Smooth muscle cell of the brain vasculature (primary cell): Measurements from ENCODE around the gene COL12A1.

Experiments used
- DNase-seq: peaks from one replicate; pipeline ENCODE4 v3.0.0-alpha.2; 2012; ENCODE audit warnings: low read depth, low spot score

The COL12A1 gene

DNA sequence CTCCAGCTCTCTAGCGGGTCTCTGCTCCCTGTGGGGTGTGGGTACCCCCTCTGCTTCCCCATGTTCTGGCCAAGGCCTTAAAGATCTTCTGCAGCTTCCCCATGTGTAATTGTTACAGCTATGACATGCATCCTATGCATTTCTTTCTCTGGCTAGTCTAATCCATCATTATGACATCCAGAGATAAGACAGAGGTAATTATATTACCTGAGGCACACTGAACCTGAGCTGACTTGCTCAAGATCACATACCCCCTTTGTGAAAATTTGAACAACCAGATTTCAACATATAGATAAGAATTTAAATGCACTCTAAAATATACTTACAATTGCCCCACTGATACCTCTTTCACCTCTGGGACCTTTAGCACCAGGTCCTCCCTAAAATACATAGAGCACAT is 102.4 kb downstream of the COL12A1 start:
- DNase-seq: no peak

DNA sequence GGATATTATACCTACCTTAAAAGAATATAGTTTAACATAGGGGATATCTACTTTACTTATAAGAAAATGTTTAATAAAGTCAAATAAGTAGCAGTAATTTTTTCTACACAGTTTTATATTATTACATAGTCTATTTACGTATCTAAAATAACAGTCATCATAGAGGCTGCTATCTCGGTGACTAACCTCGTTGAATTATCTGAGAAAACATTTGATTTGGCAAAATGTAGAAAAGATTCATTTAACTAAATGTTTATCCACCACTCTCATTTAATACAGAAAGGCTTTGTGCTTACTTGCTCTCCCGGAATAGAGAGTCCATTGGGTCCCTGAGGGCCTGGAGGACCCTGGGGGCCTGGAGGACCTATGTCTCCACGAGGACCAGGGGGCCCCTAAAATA is 103.6 kb downstream of the COL12A1 start:
- no peak for DNase-seq

DNA sequence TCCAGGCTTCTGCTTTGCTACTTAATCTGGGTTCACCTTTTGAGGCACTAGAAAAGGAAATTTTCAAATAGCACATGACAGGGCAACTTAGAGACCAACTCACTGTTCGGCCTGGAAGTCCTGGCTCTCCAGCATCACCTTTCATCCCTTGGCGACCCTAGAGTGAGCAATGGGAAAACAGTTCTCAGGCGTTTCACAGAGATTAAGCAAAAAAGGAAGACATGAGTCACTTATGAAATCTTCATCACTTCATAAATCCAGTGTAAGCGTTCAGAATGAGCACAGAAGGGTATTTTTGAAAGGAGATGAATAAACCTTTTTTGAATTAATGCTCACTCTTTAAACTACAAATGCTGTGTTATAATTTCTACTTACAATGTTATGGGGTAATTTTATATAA is 104.0 kb downstream of the COL12A1 start:
- peak; percentile 56 for DNase-seq

DNA sequence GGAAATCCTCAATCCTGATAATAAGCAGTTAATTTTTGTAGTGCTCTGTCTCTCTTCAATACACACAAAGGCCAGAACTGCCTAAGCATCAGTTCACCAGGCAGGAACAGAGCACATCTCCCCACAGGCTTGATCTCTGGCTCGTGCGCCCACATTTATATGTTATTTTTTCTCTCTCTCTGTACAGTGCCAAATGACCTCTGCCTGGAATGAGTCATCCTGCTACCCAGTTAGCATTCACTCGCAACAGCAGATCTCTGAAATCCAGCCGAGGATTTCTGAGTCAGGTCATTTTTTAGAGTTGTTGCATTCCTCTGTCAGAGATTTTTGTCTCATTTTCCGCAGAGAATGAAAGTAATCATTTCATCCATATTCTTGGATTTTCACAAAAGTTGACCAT is 107.1 kb downstream of the COL12A1 start:
- DNase-seq: peak; percentile 93

DNA sequence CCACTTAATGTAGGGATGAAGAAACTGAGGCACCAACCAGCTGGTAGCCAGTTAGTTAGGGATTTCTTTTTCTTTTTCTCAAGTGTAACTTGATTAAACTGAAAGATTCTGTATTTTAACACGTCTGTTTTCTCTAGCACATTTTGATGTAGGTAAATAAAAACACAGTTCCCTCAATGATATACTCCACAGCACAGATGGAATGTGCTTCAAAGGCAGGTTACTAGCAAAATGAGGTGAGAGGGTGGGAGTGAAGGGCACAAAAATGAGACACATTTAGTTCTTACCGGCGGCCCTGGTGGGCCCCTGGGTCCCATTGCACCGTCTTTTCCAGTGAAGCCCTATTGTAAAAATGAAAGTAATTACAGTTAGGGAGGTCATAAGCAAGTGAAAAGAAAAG is 108.9 kb downstream of the COL12A1 start:
- no peak for DNase-seq

DNA sequence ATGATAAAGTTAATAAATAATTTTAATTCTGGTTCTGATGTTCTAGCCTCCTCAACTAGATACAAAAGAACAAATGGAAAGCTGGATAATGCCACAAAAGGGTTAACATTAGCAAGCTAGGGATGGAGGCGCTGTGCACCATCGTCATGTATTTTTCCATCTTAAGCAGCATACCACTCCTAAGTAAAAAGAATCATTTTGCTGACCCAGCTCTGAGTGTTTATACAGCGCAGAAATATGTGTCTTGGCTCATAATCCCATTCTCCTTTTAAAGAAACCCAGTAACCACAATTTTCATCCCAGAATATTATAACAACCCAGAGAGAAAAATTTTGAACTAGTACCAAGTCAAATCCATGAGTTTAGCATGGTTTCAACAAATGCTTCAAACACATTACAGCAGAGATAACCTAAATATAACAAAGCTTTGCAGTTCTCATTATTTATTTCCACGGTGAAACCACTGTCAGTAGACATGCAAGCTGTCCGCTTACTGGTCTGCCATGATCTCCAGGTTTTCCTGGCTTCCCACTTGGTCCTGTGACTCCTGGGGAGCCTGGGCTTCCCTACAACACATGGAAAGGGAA is 111.1 kb downstream of the COL12A1 start:
- DNase-seq: peak; percentile 83

DNA sequence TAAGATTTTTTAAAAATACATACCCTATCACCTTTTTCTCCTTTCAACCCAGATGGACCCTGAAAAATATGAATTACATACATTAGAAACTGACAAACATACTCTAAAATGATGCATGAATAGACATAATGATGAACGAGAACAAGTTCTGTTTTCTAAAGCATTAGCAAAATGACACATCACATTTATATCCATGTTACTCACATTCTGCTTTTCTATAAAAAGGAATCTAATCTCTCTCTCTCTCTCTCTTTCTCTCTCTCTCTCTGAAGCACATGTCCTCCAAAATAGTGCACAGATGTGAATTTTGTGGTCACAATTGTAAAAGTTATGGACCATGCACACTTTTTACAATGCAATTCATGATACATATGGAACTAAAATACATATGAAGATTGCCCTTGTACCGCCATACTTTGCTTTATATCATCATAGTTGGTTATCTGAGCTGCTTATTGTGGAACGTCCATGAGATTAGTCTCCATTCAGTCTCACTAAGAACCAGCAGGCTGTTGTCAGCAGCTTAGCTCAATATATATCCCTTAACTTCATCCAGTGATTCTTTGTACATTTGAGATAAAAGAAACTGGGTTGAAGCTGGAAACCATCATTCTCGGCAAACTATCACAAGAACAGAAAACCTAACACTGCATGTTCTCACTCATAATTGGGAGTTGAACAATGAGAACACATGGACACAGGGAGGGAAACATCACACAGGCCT is 114.2 kb downstream of the COL12A1 start:
- DNase-seq: no peak

DNA sequence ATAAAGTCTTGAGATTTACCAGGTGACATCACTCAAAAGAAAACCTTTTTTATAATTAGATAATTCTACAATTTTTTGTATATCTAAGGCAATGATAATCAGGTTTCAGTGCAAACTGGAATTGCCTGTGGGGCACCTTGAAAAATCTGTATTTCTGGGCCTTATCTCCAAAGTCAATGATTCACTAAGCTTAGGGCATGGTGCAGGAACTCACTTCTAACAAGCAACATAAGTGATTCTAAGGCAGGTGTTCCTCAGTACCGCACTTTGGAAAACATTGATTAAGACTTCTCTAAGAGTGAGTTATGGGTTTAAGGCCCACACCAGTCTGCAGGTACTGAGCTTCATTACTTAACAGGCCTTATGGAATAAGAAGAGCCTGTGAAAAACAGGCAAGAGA is 115.3 kb downstream of the COL12A1 start:
- DNase-seq: no peak

DNA sequence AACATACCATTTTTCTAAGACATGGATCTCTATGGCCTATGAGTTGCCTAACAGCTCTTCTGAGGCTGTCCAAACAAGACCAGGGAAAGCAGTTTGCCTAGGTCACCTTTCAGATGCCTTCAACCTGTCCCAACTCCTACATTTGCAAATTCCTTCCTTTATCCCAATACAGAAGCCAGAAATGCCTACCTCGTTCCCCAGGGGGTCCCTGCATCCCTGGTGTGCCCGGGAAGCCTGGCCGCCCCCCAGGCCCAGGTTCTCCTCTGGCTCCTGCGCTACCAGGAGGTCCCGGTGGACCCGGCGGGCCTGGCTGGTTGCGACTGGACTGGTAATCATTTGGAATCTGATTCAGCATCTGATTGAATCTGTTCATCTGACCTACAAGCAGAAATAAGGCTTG is 115.9 kb downstream of the COL12A1 start:
- DNase-seq: no peak

DNA sequence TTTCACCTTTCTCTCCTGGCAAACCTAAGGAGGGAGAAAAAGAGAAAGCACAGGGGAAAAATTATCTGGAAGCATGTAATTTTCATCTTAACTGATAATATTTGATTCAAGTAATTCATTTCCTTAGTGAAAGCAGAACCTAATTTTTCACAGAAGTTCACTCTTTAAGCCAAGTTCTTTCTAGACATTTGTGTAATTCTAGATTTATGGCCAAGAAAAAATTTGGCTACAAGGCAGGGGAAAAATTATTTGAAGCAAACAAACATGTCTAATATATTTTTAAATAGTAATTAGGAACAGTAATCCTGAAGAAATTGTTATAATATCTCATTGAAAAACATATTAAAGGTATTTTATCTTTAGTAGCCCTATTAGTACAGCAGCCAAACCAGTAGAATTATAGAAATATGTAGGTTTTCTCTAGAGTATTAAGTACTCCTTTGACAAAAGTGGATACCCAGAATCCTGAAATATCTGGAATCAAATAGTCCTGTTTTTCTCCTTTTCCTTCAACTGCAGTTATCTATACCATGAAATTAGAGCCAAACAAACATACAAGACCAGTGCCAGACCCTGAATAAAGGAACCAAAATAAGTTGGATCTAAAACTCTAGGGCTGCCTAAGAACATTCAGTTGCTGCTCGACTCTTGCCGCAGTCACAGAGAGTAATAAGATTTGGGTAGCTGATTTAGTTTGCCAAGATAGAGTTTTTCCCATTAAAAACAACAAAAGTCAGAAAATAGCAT is 116.5 kb downstream of the COL12A1 start:
- DNase-seq: no peak

DNA sequence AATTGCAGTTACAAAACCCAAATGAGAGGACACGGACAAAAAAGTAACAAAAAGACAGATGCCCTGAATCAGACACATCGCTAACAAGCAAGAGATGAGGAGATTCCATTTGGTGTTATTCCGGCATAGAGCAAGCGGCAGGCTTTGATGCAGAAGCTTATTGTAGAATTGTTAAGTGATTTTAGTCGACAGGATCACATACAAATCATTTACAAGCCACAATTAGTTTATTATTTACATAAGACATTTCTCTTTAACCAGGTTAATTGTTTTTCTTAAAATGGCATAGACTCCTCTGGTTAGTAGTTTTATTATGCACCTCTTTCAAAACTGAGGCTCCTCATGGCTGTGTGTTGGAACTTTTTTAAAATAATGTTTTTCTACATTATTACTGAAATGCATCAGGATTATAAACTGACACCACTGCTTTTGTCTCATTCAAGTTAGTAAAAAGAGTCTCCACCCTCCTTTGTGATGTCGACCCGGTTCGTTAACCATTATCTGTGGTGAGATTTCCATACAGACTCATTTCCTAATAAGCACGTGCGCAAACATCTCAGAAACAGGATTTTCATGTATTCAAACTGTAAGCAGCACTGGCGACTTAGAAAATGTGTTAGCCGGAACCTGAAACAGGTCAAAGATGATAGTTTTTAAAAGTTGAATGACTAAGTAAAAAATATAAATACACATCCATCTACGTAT is 119.8 kb downstream of the COL12A1 start:
- DNase-seq: no peak

DNA sequence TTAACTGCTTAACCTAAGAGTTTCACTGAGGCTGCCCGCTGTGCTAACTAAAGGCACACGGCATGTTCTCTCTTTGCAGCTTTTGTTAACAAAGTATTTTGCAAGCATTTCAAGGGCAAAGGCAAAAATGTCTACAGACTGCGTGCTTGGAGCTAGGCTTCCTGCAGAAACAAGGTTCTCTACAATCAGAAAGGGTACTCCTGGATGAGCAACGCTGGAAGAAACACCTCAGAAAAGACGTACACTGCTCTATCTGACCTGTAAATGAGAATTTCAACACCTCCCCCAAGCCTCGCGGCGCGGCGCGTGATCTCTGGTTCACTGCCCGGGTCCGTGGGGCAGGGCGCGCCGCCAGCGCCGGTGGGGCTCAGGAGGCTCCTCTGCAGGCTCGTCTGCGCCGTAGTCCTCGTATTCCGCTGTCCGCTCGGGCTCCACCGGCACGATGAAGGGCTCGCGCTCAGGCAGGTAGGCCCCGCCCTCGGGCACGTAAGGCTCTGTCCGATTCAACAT is 120.9 kb downstream of the COL12A1 start:
- DNase-seq: no peak

DNA sequence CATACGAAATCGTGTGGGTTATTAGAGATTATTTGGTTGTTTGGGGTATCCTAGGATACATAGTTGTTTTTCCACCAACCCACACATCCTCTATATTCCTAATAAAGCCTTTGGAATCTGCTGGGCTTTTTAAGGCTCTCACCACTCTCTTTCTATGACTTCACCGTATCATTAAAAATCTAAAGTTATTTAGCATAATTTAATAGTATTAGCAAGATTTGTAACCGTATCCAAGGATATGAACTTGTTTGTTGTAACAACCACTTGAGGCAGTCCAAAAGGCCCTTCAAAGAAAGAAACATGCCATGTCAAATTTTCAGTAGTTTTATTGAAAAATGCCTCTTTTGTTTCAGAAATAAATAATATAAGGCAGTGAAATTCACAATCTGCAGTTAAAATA is 121.8 kb downstream of the COL12A1 start:
- no peak for DNase-seq

DNA sequence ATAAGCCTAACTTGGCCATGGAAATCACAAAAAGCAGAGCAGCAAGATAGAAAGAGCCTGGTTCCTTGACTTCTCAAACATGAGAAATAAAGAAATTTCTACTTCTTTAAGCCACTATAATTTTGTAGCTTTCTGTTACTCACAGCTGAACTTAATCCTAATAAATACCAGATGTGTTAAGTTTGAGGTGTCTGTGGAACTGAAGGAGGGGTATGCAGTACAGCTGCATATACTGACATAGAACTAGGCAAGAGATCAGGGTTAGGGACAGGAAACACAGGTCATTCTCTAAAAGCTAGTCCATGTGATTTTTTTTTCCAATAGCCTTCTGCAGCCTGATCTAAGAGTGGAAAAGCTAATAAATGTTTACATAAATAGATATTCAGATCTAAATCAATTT is 123.9 kb downstream of the COL12A1 start:
- DNase-seq: no peak

DNA sequence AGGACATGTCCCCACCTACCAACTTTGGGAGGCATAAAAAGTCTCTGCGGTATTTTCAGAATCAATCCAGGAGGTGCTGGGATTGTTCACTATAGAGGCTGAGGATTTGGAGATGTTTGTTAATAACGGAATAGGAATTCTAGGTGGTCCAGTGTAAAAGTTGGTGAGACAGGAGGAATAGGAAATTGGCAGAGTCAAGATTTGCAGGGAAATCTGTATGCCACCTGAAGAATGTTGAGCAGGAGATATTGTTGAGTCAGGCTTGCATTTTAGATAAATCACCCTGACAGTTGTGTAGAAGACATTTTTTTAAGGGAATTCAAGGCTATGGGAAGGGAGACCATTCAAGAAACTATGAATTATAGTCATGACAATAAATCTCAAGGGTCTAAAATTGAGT is 124.8 kb downstream of the COL12A1 start:
- no peak for DNase-seq

DNA sequence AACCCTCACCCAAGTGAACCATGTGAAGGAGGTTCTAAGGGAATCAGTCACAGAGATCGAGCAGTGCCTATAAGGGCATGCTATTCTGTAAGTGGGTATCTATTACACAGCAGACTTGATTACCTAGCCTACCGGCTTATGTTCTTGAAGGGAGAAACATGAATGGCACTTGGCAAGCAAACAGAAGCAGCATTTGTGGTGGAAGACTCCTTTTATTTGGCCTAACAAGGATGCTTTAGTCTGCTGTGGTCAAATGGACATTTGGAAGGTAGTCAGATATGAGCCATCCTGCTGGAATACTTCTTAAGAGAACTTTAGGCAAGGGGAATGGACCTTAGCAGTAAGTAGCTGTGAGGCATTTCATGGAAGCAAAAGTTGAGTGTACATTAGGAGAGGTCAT is 126.3 kb downstream of the COL12A1 start:
- no peak for DNase-seq

DNA sequence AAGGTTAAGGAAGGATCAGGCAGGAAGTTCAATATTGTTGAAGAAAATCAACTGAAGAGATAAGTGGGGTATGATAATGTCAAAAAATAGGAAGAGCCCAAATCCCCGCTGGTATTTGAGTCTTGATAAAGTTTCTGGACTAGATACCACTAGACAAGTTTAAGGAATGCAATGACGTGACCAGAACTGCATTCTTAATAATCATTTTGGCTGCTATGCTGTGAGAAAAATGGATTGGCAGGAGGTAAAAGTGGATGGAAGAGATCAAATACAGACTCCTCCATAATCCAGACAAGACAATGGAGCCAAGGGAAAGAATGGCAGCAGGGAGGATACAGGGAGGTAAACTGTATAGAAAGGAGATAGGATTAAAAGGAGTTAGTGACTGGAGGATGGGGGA is 128.2 kb downstream of the COL12A1 start:
- no peak for DNase-seq

DNA sequence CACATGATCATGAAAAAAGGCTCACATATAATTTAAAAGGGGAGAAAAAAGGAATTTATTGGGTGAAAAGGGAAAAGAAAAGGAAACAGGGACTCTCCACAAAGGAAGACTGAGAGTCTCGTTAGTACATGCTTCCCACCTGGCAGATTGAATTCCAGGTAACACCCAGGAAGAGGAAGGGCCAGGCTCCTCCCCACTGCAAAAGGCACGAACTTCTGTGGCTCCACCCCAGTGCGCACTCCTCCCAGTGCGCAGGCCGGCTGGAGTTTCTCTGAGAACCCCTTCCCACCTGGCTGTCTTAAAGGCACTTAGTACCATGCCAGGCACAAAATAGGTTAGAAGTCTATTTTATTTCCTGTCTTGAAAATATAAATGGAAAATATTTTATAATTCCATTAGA is 129.8 kb downstream of the COL12A1 start:
- DNase-seq: no peak

DNA sequence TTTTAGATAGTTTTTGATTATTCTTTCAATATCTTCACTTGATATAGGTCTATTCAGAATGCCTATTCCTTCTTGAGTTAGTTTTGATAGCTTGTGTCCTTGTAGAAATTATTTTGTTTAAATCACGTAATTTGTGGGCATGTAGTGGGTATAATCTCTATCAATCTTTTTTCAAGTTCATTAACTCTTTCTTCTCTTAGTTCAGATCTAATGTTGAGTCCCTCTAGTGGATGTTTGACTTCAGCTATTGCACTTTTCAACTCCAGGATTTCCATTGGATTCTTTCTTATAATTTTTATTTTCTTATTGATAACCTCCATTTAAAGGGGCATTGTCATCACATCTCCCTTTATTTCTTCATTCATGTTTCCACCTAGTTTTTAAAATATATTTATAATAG is 135.6 kb downstream of the COL12A1 start:
- DNase-seq: no peak

DNA sequence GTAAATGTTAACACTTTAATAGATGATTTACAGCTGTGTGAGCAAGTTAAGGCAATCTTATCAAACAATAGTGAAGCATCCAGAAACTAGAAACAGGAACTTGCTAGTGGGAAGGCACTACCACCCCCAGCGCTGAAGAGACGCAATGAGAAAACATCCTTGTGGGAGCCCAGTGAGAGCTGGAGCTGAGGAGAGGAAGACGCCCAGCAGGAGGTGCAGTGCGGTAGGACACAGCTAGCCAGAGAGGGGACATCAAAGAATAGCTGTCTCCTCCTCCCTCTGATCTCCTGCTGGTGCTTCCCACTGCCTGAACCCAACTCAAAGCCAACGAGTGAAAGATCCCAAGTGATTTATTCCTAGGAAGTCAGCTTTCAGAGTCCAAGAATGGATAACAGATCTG is 140.3 kb downstream of the COL12A1 start:
- DNase-seq: peak; percentile 95

DNA sequence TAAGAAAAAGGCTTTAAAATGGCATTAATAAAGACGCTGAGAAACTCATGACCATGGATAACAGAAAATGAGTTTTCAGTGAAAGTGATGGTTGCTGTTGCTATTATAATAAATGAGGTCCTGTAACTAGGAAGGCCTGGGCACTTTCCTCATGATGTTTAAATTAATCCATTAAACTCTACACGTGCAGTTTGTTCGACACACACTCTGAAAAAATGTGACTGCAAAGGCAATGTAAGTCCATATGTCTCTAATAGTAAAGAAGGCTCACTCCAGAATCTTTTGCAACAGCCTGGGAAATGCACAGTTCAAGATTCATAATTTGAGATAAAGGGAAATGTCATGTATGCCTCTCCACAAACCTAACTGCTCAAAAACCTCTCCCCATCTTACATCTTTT is 153.4 kb downstream of the COL12A1 start:
- no peak for DNase-seq

DNA sequence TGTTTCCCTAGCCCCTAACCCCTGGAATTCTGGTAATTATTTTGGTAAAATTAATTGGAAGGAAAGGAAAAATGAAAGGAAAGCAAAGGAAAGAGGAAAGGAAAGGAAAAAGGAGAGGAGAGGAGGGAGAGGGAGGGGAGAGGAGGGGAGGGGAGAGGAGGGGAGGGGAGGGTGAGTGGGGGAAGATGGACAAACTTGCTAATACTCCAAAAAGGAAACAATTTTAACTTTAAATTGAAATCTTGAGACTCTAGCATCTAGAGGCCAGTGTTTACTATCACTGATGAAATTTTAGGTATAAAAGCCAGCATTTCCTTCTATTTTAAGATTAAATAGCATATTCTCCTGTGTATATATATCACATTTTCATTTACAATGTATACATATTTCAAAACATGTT is 156.5 kb downstream of the COL12A1 start:
- no peak for DNase-seq
